Stimulated activated CD8-positive, alpha-beta memory T cell treated with anti-CD3 and anti-CD28 coated beads, Interleukin-12 subunit alpha, Interleukin-12 subunit beta, amount 100 ng/mL, for 24 hours (primary cell): ENCODE measurements around the gene E4F1.
"Not testable (repeated sequence)": the region's sequence is repeated elsewhere in the genome, so short reads cannot be mapped to it uniquely, and the experiment has no call there.

ENCODE experiments used
- DNase-seq: peaks from one replicate; pipeline ENCODE4 v3.0.0-alpha.2; 2020; ENCODE audit errors: extremely low read depth

E4F1 gene

DNA sequence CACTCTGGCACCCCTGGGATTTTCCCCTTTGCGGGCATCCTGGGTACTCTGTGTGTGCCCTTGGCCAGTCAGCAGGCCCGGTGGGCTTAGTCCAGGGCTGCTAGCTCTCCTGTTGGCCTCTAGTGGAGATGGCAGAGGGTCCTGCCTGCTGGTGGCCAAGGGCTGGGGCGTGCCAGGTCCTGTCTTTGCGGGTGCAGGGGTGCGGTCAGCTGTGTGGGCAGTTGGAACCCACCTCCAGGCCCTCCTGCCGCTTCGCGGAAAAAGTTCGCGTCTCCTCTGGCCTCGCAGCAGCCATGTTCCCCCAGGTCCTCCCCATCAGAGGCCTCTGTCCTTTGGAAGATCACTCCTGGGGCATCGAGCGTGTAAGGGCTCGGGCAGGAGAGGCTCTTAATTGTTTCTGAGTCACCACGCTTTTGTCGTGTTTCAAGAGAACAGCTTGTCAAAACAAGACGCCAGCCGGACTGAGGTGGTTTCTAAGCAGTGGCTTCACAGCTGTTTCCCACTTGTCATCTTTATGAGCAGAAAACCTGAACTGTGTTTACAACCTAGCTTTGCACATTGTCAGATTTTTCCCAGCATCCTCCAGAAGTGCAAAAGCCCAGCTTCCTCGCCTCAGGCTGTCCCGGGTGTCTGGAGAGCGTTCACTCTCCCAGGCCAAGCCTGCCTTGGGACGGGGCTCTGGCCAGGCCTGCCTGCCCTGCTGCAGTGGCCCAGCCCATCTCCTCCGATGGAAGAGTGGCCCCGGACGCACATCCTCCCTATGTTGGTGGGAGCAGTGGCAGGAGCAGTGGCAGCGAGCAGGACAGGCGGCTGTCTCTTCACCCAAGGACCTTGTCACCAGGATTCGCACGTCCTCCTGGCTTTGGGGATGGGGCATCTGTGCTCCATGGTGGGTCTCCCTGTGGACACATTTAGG lies 7.9 kb downstream of the E4F1 start:
- no peak for DNase-seq

DNA sequence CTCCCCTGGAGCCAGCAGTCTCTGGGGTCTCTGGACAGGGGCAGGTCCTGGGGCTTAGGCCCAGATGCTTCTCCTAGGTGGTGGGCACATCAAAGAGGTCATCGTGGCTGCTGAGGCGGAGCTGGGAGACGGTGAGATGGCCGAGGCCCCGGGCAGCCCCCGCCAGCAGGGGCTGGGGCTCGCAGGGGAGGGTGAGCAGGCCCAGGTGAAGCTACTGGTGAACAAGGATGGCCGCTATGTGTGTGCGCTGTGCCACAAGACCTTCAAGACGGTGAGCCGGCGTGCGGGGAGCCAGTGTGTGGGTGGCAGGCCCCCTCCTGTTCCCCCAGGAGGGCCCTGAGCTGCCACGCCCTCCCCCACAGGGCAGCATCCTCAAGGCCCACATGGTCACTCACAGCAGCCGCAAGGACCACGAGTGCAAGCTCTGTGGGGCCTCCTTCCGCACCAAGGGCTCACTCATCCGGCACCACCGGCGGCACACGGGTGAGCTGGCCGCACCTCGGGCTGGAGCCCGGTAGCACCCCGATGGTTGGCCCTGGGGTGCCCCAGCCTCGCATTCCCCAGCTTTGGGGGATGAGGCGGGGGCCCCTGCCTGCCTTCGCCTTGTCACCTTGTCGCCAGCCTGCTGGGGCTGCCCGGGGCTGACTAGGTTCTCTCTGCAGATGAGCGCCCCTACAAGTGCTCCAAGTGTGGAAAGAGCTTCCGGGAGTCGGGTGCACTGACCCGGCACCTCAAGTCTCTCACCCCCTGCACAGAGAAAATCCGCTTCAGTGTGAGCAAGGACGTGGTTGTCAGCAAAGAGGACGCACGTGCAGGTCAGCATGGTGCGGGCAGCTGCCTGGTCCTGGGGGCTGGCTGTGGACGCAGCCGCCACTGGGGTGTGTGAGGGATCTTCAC lies 9.0 kb downstream of the E4F1 start:
- DNase-seq, result no peak

DNA sequence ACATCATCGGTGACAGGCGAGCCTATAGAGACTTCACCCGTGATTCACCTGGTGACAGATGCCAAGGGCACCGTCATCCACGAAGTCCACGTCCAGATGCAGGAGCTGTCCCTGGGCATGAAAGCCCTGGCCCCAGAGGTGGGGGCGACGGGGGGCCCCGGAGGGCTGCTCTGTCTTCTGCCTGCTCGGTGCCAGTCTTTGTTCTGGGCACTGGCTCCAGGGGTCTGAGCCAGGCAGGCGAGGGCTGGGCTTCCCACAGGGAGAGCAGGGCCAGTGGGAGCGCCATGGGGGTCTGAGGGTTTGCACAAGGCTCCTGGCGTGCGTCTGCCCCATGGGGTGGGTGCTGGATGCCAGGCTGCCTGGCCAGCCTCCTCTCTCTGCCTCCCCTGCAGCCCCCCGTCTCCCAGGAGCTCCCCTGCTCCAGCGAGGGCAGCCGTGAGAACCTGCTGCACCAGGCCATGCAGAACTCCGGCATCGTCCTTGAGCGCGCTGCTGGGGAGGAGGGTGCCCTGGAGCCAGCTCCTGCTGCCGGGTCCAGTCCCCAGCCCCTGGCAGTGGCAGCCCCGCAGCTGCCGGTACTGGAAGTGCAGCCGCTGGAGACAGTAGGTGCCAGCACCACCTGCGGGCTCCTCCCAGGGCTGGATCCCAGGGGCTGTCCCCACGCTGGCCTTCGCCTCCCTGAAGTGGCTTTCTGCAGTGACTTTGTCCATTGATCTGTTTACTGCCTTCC lies 9.8 kb downstream of the E4F1 start:
- DNase-seq, result no peak

DNA sequence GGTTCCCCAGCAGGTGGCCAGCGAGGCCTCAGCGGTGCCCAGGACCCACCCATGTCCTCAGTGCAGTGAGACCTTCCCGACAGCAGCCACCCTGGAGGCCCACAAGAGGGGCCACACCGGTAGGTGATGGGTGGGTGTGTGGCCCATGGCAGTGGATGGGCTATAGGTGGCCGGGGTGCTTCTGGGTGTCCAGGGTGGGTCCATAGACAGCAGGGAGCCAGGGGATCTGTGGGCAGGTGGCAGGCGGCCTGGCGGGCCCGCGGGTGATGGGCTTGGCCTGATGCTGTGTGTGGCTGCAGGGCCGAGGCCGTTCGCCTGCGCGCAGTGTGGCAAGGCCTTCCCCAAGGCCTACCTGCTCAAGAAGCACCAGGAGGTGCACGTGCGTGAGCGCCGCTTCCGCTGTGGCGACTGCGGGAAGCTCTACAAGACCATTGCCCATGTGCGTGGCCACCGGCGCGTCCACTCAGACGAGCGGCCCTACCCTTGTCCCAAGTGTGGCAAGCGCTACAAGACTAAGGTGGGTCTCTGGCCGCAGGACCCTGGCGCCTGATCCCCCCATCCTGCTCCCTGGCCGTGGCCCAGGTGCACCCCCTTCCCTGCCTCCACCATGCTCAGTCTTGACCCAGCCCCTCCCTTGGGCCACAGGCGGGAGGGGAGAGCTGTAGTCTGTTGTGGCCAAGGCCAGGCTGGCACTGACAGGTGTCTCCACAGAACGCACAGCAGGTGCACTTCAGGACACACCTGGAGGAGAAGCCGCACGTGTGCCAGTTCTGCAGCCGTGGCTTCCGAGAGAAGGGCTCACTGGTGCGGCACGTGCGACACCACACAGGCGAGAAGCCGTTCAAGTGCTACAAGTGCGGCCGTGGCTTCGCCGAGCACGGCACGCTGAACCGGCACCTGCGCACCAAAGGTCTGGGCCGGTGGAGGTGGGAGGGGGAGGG lies 10.8 kb downstream of the E4F1 start:
- DNase-seq, result no peak

DNA sequence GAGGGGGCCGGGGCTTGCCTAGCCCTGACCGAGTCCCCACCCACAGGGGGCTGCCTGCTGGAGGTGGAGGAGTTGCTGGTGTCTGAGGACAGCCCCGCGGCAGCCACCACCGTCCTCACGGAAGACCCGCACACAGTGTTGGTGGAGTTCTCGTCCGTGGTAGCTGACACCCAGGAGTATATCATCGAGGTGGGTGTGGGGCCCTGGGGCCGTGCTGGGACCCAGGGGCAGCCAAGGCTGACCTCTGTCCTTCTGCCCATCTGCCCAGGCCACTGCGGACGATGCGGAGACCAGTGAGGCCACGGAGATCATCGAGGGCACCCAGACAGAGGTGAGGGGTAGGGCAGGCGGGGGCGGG lies 11.4 kb downstream of the E4F1 start:
- no peak for DNase-seq

DNA sequence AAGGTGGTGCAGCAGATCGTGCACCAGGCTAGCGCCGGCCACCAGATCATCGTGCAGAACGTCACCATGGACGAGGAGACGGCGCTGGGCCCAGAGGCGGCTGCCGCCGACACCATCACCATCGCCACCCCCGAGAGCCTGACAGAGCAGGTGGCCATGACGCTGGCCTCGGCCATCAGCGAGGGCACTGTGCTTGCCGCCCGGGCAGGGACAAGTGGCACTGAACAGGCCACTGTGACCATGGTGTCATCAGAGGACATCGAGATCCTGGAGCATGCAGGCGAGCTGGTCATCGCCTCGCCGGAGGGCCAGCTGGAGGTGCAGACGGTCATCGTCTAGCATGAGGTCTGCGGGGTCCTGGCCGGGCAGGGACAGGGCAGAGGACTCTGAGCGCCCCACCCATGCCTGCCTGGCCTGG lies 11.9 kb downstream of the E4F1 start:
- no peak for DNase-seq

DNA sequence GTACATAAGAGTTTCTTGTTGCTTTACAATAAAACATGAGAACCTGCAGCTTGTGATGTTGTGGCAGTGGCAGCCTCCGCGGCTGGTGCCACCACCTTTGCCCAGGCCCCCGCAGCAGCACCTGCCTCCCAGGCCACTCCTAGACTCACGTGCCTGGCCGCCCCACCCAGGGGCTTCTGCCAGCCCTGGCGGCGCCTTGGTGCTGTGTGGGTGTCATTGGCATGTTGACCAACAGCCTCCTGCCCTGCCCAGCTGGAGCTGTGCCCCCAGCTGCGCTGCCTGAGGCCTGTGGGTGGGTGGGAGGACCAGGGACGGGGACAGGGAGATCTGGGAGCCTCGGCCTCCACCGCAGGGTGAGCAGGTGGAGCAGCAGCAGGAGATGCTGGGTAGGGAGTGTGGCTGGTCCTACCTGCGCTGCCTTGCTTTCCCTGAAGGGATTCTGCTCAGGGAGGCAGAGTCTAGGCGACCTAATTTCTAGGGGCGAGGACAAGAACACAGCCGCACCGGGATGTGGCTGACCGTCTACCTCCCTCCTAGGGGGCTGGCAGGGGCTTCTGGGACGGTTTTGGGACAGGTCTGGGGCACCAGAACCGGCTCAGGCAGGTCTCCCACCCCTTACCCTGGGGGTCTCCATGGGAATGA lies 12.4 kb downstream of the E4F1 start:
- DNase-seq, result no peak

DNA sequence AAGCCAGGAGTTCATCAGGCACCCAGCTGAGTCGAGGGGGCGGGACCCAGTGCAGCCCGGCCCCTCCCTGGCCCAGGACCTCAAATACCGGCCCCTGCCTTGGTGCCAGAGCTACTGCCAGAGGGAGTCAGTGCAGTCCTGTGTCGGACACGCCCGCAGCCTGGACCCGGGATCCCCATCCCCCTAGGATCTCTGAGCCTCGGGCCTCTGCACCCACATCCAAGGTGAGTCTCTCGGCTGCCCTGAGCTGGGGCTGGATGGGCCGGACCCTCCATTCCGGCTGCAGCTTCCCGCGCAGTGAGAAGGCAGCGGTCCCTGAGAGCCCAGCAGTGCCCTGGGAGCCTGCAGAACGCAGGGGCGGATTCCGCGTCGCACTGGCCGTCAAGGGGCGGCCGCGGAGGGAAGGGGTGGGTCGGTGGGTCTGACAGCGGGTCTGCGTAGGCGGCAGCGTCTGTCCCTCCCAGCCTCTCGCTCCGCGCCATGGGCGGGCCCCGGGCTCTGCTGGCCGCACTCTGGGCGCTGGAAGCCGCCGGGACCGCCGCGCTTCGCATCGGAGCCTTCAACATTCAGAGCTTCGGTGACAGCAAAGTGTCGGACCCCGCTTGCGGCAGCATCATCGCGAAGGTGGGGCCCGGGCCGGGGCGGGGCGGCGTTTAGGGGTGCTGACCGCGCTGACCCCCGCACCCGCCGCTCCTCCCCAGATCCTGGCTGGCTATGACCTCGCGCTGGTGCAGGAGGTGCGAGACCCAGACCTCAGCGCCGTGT lies 13.1 kb downstream of the E4F1 start, which contains the start of gene DNASE1L2:
Gene DNASE1L2 (plus strand): TSS at position 108 of the 765 bp plus-strand sequence. CDS start 373 bp downstream, at position 481.
- DNase-seq, result no peak

DNA sequence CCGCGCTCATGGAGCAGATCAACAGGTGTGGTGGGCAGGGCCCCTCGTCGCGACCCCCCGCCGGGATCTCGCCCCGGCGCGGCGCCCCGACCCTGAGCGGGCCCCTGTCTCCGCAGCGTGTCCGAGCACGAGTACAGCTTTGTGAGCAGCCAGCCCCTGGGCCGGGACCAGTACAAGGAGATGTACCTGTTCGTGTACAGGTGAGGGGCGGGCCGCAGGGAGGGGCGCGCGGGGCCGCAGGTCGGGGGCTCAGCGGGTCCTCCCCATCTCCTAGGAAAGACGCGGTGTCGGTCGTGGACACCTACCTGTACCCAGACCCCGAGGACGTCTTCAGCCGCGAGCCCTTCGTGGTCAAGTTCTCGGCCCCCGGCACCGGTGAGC lies 13.7 kb downstream of the E4F1 start:
- no peak for DNase-seq

DNA sequence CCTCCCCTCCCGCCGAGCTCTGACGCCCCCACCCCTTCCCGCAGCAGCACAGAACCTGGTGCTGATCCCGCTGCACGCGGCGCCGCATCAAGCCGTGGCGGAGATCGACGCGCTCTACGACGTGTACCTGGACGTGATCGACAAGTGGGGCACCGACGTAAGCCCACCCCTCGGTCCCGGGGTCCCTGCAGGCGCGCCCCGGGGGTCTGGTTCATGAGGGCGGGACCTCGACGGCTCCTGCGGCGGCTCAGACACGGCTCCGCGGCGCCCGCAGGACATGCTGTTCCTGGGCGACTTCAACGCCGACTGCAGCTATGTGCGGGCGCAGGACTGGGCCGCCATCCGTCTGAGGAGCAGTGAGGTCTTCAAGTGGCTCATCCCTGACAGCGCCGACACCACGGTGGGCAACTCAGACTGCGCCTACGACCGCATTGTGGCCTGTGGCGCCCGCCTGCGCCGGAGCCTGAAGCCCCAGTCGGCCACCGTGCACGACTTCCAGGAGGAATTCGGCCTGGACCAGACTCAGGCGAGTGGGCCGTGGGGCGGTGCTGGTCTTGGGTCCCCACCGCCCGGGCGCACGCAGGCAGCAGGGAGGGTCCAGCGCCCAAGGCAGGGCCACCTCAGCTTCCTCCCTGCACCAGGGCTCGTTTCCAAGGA lies 14.2 kb downstream of the E4F1 start:
- DNase-seq, result no peak

DNA sequence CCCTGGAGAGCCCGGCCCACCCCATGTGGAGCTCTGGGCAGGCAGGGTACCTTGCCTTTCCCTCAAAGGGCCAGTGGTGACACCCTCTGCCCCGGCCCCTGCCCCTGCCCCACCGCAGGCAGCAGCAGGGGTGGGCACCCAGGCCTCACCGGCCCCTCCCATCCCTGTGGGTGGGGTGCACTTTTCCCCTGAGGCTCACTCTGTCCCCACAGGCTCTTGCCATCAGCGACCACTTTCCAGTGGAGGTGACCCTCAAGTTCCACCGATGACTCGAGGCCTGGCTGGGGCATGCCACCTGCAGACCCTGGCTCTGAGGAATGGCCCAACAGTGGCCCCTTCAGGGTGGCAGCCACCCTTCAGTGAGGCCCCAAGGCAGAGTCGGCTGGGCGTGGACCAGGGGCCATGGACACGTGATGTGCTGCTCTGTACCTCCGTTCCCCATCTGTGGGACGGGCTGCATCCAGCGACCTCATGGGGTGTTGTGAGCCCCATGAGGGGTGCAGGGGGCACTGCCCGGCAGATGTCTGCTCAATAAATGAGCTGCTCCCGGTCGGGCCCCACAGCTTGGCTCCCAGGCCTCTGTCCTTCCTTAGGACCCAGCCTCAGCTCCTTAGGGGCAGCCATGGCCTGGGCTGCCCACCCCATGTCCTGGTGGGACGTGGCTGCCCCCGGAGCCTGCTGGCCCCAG lies 14.9 kb downstream of the E4F1 start:
- DNase-seq, result no peak

DNA sequence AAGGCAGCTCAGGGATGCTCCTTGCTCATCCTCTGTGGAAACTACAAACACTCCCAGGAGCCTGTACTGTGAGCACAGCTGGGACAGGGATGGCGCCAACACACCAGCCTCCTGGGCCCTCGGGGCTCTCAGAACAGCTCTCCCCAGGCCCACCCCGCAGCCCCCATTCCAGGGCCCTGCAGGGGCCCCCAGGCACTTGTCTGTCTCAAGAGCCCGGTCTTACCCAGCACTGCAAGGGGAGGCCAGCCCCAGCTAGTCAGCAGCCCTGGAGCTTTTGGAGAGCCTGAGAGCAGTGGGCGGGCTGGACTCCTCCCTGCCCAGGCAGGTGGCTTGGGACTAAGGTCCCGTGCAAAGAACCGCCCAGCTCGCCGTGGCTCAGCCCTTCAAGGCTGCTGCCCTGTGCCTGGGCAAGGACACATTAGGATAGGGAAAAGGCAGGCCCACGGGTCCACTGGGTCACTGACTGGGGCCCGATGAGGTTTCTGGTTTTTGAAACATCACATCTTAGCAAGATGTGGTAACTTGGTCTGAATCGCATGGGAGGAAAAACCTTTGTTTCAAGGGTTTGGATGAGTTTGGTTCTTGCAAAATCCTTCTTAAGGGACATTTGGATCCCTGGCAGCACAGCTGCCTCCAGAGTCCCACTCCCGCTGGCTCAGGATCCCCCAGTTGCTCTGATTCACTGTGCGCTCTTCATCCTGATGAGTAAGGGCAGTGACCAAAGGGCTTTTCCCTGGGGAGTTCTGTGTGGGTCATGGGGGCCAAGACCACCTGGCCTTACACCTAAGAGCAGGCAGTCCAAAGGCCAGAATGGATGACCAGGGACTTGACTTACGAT lies 15.7 kb downstream of the E4F1 start:
- DNase-seq, result no peak

DNA sequence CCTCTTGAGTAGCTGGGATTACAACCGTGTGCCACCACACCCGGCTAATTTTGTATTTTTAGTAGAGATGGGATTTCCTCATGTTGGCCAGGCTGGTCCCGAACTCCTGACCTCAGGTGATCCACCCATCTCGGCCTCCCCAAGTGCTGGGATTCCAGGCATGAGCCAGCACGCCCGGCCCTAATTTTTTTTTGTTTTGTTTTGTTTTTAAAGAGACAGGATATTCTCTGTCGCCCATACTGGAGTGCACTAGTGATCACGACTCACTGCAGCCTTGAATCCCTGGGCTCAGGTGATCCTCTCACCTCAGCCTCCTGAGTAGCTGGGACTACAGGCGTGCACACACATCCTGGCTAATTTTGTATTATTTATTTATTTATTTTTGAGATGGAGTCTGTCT lies 16.9 kb downstream of the E4F1 start:
- not testable (repeated sequence) for DNase-seq

DNA sequence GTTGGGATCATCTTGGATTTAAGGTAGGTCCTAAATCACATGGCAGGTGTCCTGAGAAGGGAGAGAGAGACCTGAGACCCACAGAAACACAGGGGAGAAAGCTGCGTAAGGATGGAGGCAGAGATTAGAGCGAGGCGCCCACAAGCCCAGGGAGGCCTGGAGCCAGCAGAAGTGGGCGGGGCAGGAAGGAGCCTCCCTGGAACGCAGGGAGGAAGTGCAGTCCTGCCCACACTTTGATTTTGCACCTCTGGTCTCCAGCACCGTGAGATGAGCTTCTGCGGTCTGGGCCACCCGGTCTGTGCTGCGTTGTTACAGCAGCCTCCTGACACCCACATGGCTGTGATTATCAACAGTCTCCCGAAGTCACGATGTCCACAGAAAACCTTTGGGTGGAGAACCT lies 19.2 kb downstream of the E4F1 start:
- no peak for DNase-seq

DNA sequence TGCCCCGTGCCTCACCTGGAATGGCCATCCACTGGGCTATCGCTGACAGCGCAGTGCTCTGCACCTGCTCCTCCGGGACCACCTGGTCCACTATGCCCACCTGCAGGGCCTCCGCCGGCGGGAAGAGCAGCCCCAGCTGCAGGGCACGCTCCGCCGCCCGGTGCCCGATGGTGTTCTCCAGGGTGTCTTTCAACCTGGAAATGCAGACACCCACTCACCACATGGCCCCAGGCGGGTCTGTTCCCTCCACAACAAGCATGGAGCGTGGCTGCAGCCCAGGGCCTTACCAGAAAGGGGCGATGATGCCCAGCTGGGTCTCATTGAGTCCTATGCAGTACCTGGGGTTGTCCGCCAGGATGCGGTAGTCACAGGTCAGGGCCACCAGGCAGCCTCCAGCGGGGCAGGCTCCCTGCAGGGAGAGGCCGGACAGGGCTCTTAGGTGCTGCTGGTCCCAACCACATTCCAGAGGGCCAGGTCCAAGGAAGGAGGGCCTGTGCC lies 19.7 kb downstream of the E4F1 start:
- DNase-seq, result no peak

DNA sequence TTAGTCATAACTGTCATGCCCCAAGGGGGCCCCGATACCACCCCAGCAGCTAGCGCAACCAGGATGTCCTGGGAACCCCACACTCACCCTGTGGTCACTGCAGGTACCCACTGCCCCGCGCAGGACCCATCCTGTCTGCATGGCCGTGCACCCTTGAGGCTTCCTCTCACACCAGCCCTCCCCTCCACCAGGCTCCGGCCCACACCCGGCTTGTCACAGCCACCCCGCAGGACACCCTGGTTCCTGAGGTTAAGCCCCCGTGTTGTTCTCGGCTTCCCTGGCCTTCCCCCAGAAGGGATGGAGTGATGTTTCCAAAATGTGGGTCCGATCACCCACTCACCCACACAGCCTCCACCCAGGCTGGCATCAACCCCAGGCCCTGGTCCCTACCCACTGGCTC lies 20.4 kb downstream of the E4F1 start:
- no peak for DNase-seq

DNA sequence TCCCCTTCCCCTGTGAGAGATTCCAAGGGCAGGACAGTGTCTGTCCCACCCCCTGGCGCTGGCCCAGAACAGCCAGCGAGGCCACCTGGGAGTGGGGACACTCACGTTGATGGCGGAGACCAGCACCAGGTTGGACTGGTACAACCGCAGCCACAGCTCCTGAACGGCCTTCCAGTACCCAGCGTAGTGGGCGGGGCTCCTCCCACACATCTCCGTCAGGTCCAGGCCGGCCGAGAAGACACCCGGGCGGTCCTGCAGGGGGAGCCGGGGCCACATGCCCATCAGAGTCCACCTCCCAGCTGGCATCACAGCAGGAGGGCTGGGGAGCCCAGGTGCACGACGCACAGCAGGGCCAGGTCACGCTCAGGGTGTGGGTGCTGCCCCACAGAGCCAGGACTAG lies 20.9 kb downstream of the E4F1 start:
- no peak for DNase-seq
